BLaER1 treated with 17β-estradiol and CSF1 and Interleukin-3, amounts not matched to agents 10 nM and 100 nM (cell line): Measurements from ENCODE around the gene EPB41.
"Not testable (repeated sequence)": the region's sequence is repeated elsewhere in the genome, so short reads cannot be mapped to it uniquely, and the experiment has no call there.

ENCODE experiments used
- H3K27ac ChIP-seq, 11 experiments: shearing (Covaris generic); formaldehyde crosslinking; 2 replicates each; pipeline ENCODE4 v1.8.1; 2022
- H3K27me3 ChIP-seq, 11 experiments: shearing (Covaris generic); formaldehyde crosslinking; 2 replicates each; pipeline ENCODE4 v1.8.1; 2022
- H3K36me3 ChIP-seq, 11 experiments: shearing (Covaris generic); formaldehyde crosslinking; 2 replicates each; pipeline ENCODE4 v1.8.1; 2022
- H3K4me1 ChIP-seq, 10 experiments: shearing (Covaris generic); formaldehyde crosslinking; 2 replicates each; pipeline ENCODE4 v1.8.1; 2022
- H3K4me2 ChIP-seq, 11 experiments: shearing (Covaris generic); formaldehyde crosslinking; 2 replicates each; pipeline ENCODE4 v1.8.1; 2022
- H3K4me3 ChIP-seq, 10 experiments: shearing (Covaris generic); formaldehyde crosslinking; 2 replicates each; pipeline ENCODE4 v1.8.1; 2022
- H3K9ac ChIP-seq, 11 experiments: shearing (Covaris generic); formaldehyde crosslinking; 2 replicates each; pipeline ENCODE4 v1.8.1; 2022
- H3K9me3 ChIP-seq, 11 experiments: shearing (Covaris generic); formaldehyde crosslinking; replicated peaks in 1 of 11; 2 replicates each; pipeline ENCODE4 v1.8.1; 2022
- H4K20me1 ChIP-seq, 11 experiments: shearing (Covaris generic); formaldehyde crosslinking; 2 replicates each; pipeline ENCODE4 v1.8.1; 2022
- Cebpa-rat ChIP-seq, 11 experiments: shearing (Covaris generic); IDR thresholded peaks; 2 replicates each; pipeline ENCODE4 v1.8.1; 2022

The EPB41 gene

GRCh38 chr1:28914228-28915030 is at the start of gene EPB41:
TSS of gene EPB41 (plus strand) at chr1:28914569. CDS start at chr1:28987438, 72,869 bp downstream.
- Histone ChIP-seq H3K9ac (peak within 1 kb of the TSS; percentile 75 to 95 (median 92)), H3K36me3 (peaks cover 0 to 7% (median 0%) of the 10 kb centered on the region in 11 experiments; a peak in 1 of 22 replicates), H3K4me3 (peak within 1 kb of the TSS; percentile 73 to 92 (median 85)), H3K4me2 (peak within 1 kb of the TSS; percentile 86 to 99 (median 94)), H3K4me1 (peaks cover 20 to 45% (median 37%) of the 10 kb centered on the region in 10 experiments), H4K20me1 (peaks cover 4 to 58% (median 15%) of the 10 kb centered on the region in 11 experiments; a peak in 16 of 22 replicates), H3K9me3 (no peaks in the 10 kb centered on the region), H3K27ac (peak within 1 kb of the TSS in 10 of 11 experiments; percentile 29 to 94 (median 90); a peak in 20 of 22 replicates), H3K27me3 (no peaks in the 10 kb centered on the region)
- TF ChIP-seq Cebpa-rat (IDR thresholded peaks at IDR 0.05) = no peak

- no peak overlapping the region for H3K4me3 ChIP-seq
- H3K4me2 ChIP-seq = no peak overlapping the region
- no peaks in the 10 kb centered on the region for H3K36me3 ChIP-seq
- peaks cover 0 to 10% (median 0%) of the 10 kb centered on the region in 10 experiments; a peak in 4 of 20 replicates for H3K4me1 ChIP-seq
- no peaks in the 10 kb centered on the region for H4K20me1 ChIP-seq
- H3K9ac ChIP-seq = no peak overlapping the region
- no peak overlapping the region for H3K27ac ChIP-seq
- no peaks in the 10 kb centered on the region for H3K9me3 ChIP-seq
- no peaks in the 10 kb centered on the region for H3K27me3 ChIP-seq
- TF ChIP-seq Cebpa-rat (IDR thresholded peaks at IDR 0.05) = no peak
These were observed 49.7 kb upstream of the EPB41 start for GRCh38 chr1:28864695-28865094.

- Histone ChIP-seq H3K4me3 (no peak overlapping the region), H3K9ac (no peak overlapping the region), H4K20me1 (no peaks in the 10 kb centered on the region), H3K27ac (no peak overlapping the region), H3K36me3 (no peaks in the 10 kb centered on the region), H3K4me2 (no peak overlapping the region), H3K9me3 (no peaks in the 10 kb centered on the region), H3K27me3 (no peaks in the 10 kb centered on the region), H3K4me1 (peaks cover 0 to 5% (median 0%) of the 10 kb centered on the region in 10 experiments; a peak in 5 of 20 replicates)
- TF ChIP-seq Cebpa-rat (IDR thresholded peaks at IDR 0.05) = no peak
These were observed 48.2 kb upstream of the EPB41 start for GRCh38 chr1:28865997-28866650.

- Histone ChIP-seq H3K4me2 (no peak overlapping the region), H3K4me1 (peaks cover 0 to 14% (median 2%) of the 10 kb centered on the region in 10 experiments; a peak in 7 of 20 replicates), H3K9ac (no peak overlapping the region), H3K27ac (no peak overlapping the region), H3K36me3 (no peaks in the 10 kb centered on the region), H3K4me3 (no peak overlapping the region), H4K20me1 (no peaks in the 10 kb centered on the region), H3K27me3 (no peaks in the 10 kb centered on the region), H3K9me3 (no peaks in the 10 kb centered on the region)
- no peak for TF ChIP-seq Cebpa-rat (IDR thresholded peaks at IDR 0.05)
These were observed 46.5 kb upstream of the EPB41 start for GRCh38 chr1:28867850-28868249.

GRCh38 chr1:28869952-28870351 is 44.4 kb upstream of the EPB41 start:
- Histone ChIP-seq H3K4me3 (no peak overlapping the region), H3K27me3 (no peaks in the 10 kb centered on the region), H3K9me3 (no peaks in the 10 kb centered on the region), H4K20me1 (no peaks in the 10 kb centered on the region), H3K4me2 (no peak overlapping the region), H3K27ac (no peak overlapping the region), H3K9ac (no peak overlapping the region), H3K4me1 (peaks cover 4 to 33% (median 13%) of the 10 kb centered on the region in 10 experiments; a peak in 17 of 20 replicates), H3K36me3 (no peaks in the 10 kb centered on the region)
- TF ChIP-seq Cebpa-rat (IDR thresholded peaks at IDR 0.05) = no peak

GRCh38 chr1:28871631-28872401 is 42.6 kb upstream of the EPB41 start:
- Histone ChIP-seq H3K4me1 (peaks cover 4 to 47% (median 22%) of the 10 kb centered on the region in 10 experiments; a peak in 19 of 20 replicates), H3K36me3 (no peaks in the 10 kb centered on the region), H3K27ac (peak overlapping the region in 2 of 11 experiments; percentile 10 to 36; a peak in 2 of 22 replicates), H3K9ac (no peak overlapping the region; a peak in 2 of 22 replicates), H3K9me3 (no peaks in the 10 kb centered on the region), H3K4me3 (no peak overlapping the region), H3K27me3 (no peaks in the 10 kb centered on the region), H3K4me2 (peak overlapping the region in 2 of 11 experiments; percentile 7 to 30; a peak in 6 of 22 replicates), H4K20me1 (no peaks in the 10 kb centered on the region)
- no peak for TF ChIP-seq Cebpa-rat (IDR thresholded peaks at IDR 0.05)

GRCh38 chr1:28875134-28875533 is 39.2 kb upstream of the EPB41 start:
- H3K36me3 ChIP-seq, H3K9me3 ChIP-seq, H3K4me3 ChIP-seq, H4K20me1 ChIP-seq, H3K27me3 ChIP-seq: not testable (repeated sequence)
- Histone ChIP-seq H3K27ac (peak overlapping the region in 4 of 11 experiments; percentile 18 to 59 (median 52); a peak in 8 of 22 replicates), H3K4me2 (peak overlapping the region in 10 of 11 experiments; percentile 24 to 71 (median 52); a peak in 19 of 22 replicates), H3K4me1 (peaks cover 4 to 58% (median 22%) of the 10 kb centered on the region in 10 experiments; a peak in 19 of 20 replicates), H3K9ac (0 out of 22 replicates have a peak overlapping the region, but pooled peaks of 1 of the 11 experiments have one; percentile 8)
- peak in 3 of 11 experiments; percentile 47 to 72 (median 59); a peak in 4 of 22 replicates for TF ChIP-seq Cebpa-rat (IDR thresholded peaks at IDR 0.05)

- no peak overlapping the region for H3K9ac ChIP-seq
- H4K20me1 ChIP-seq = no peaks in the 10 kb centered on the region
- no peaks in the 10 kb centered on the region for H3K36me3 ChIP-seq
- H3K9me3 ChIP-seq = no peaks in the 10 kb centered on the region
- no peaks in the 10 kb centered on the region for H3K27me3 ChIP-seq
- no peak overlapping the region for H3K27ac ChIP-seq
- H3K4me3 ChIP-seq = no peak overlapping the region
- peak overlapping the region in 1 of 11 experiments; percentile 33; a peak in 1 of 22 replicates for H3K4me2 ChIP-seq
- TF ChIP-seq Cebpa-rat (IDR thresholded peaks at IDR 0.05) = no peak
- peaks cover 0 to 49% (median 22%) of the 10 kb centered on the region in 10 experiments; a peak in 19 of 20 replicates for H3K4me1 ChIP-seq
These were observed 37.1 kb upstream of the EPB41 start for GRCh38 chr1:28877132-28877781.
